HG03342 (cell line): ENCODE data around the gene CD86.
"Not testable (repeated sequence)": the region's sequence is repeated elsewhere in the genome, so short reads cannot be mapped to it uniquely, and the experiment has no call there.

Experiments
- ATAC-seq: cut with Tn5 transposase; IDR thresholded peaks from one replicate; pipeline ENCODE4 v1.9.1; 2021; ENCODE audit warnings: mild to moderate bottlenecking, moderate library complexity; ENCODE audit not compliant: unreplicated experiment

Gene CD86

GRCh38 chr3:122148941-122149627, 93.9 kb downstream of the CD86 start:
- no peak for ATAC-seq

GRCh38 chr3:122151480-122151879, 96.3 kb downstream of the CD86 start:
- ATAC-seq: no peak

GRCh38 chr3:122164983-122165382, 109.8 kb downstream of the CD86 start:
- not testable (repeated sequence) for ATAC-seq

- no peak for ATAC-seq
Observed at GRCh38 chr3:122167630-122168029, 112.5 kb downstream of the CD86 start.

- ATAC-seq: no peak
Observed at GRCh38 chr3:122168044-122168443, 112.9 kb downstream of the CD86 start.

GRCh38 chr3:122169911-122170310, 114.7 kb downstream of the CD86 start:
- no peak for ATAC-seq
